Smooth muscle cell (in vitro differentiated cells): ENCODE measurements around the gene GRIN2A. TPM values are rescaled to one million over a fixed set of nuclear protein-coding genes. Genes with fewer than 3 reads are reported as not detected.

Experiments used
- DNase-seq: peaks from one replicate; lab custom pipeline; 2025; ENCODE audit not compliant: unreplicated experiment; lab: John Stamatoyannopoulos, UW
- H2AFZ ChIP-seq: fragments of 200-600 bp; sonication (generic); 2 replicates; pipeline ENCODE4 v1.6.0; 2016; ENCODE audit warnings: antibody characterized with exemption, low read depth, mild to moderate bottlenecking
- H3F3A ChIP-seq: fragments of 200-600 bp; sonication (generic); 2 replicates; pipeline ENCODE4 v1.6.0; 2017; ENCODE audit warnings: antibody characterized with exemption, low read depth
- H3K27ac ChIP-seq: fragments of 200-600 bp; sonication (generic); 2 replicates; pipeline ENCODE4 v1.5.1; 2016; ENCODE audit warnings: low read depth, mild to moderate bottlenecking
- H3K27me3 ChIP-seq: fragments of 200-600 bp; sonication (generic); 2 replicates; pipeline ENCODE4 v1.6.1; 2016; ENCODE audit warnings: low read depth, mild to moderate bottlenecking
- H3K36me3 ChIP-seq: fragments of 200-600 bp; sonication (generic); 2 replicates; pipeline ENCODE4 v1.5.1; 2016; ENCODE audit warnings: low read depth
- H3K4me1 ChIP-seq: fragments of 200-600 bp; sonication (generic); 2 replicates; pipeline ENCODE4 v1.5.1; 2016; ENCODE audit warnings: low read depth
- H3K4me2 ChIP-seq: fragments of 200-600 bp; sonication (generic); 2 replicates; pipeline ENCODE4 v1.6.0; 2016; ENCODE audit warnings: mild to moderate bottlenecking
- H3K4me3 ChIP-seq: fragments of 200-600 bp; sonication (generic); 2 replicates; pipeline ENCODE4 v1.5.1; 2016; ENCODE audit warnings: mild to moderate bottlenecking
- H3K79me2 ChIP-seq: fragments of 200-600 bp; sonication (generic); 2 replicates; pipeline ENCODE4 v1.6.0; 2016; ENCODE audit warnings: low read depth, mild to moderate bottlenecking
- H3K9ac ChIP-seq: fragments of 200-600 bp; sonication (generic); 2 replicates; pipeline ENCODE4 v1.6.0; 2016; ENCODE audit warnings: low read depth
- H3K9me3 ChIP-seq: fragments of 200-600 bp; sonication (generic); replicated peaks from 2 replicates; pipeline ENCODE4 v1.5.1; 2016; ENCODE audit warnings: low read depth
- H4K20me1 ChIP-seq: fragments of 200-600 bp; sonication (generic); 2 replicates; pipeline ENCODE4 v1.6.0; 2016; ENCODE audit warnings: low read depth
- WGBS: methylation state at CpG from one replicate; pipeline ENCODE4 v1.1.7; 2016; ENCODE audit warnings: low lambda C conversion rate; 5-methylcytosine and 5-hydroxymethylcytosine counted together
- polyA plus RNA-seq: library from polyadenylated mRNA; unstranded; fragments of >200 nt; fragmentation: Nextera tagmentation; extraction: Ambion mirVana; gene quantifications from 2 replicates; pipeline ENCODE4 v1.2.1, GENCODE V29; 2016
- total RNA-seq: library from RNA; depleted of rRNA; stranded (reverse); fragments of >200 nt; gene quantifications from 2 replicates; pipeline ENCODE4 v1.2.3, GENCODE V29; 2014
- TF ChIP-seq, protein P1 (sequence below): fragments of 200-600 bp; sonication (generic); IDR thresholded peaks from 2 replicates; pipeline ENCODE4 v1.5.1; 2017; ENCODE audit warnings: borderline replicate concordance, mild to moderate bottlenecking, antibody characterized with exemption; ENCODE audit not compliant: insufficient read depth, poor library complexity, severe bottlenecking

Gene GRIN2A
- total and polyA plus RNA-seq, 2 experiments from 2014 or later: 0.02 to 0.13 TPM

DNA sequence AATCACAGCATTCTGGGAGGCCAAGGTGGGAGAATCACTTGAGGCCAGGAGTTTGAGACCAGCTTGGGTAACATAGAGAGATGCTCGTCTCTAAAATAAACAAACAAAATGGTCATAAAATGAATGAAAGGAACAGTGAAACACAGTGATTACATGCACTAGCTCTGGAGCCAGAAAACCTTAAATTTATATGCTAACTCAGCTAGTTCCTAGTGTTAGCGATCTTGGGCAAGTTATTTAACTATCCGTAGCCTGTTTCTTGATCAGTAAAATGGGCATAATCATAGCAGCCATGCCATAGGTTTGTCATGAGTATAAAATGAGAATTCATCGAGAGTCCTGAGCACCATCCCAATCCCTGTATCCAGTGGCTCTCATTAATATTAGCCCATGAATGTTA, 271.0 kb downstream of the GRIN2A start:
- no peak overlapping the region for H3K4me3 ChIP-seq

DNA sequence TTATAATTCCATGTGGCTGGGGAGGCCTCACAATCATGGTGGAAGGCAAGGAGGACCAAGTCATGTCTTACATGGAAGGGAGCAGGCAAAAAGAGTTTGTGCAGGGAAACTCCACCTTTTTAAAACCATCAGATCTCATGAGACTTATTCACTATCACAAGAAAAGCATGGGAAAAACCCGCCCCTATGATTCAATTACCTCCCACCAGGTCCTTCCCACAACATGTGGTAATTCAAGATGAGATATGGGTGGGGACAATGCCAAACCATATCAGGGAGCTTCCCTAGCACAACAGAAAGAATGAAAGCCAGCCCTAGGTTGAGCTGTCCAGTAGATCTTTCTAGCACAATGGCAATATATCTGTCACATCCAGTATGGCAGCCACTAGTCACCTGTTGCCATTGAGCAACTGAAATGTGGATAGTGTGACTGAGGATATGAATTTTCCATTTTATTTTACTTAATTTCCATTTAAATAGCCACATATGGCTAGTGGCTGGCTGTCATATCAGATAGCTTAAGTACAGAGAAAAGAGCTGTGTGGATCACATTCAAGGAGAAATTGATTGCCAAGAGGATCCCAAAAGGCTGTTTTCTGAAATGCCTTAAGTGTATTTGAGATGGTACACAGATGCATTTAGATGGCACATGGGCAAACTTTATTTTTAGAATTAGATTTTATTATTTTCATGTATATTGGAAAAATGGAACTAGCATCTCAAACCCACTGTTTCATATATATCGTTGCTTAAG, 273.0 kb downstream of the GRIN2A start:
- H3K4me1 ChIP-seq: no peaks in the 10 kb centered on the region
- TF ChIP-seq, protein P1, sequence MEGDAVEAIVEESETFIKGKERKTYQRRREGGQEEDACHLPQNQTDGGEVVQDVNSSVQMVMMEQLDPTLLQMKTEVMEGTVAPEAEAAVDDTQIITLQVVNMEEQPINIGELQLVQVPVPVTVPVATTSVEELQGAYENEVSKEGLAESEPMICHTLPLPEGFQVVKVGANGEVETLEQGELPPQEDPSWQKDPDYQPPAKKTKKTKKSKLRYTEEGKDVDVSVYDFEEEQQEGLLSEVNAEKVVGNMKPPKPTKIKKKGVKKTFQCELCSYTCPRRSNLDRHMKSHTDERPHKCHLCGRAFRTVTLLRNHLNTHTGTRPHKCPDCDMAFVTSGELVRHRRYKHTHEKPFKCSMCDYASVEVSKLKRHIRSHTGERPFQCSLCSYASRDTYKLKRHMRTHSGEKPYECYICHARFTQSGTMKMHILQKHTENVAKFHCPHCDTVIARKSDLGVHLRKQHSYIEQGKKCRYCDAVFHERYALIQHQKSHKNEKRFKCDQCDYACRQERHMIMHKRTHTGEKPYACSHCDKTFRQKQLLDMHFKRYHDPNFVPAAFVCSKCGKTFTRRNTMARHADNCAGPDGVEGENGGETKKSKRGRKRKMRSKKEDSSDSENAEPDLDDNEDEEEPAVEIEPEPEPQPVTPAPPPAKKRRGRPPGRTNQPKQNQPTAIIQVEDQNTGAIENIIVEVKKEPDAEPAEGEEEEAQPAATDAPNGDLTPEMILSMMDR: no peak
- H2AFZ ChIP-seq: no peak overlapping the region
- H3K9me3 ChIP-seq: no peaks in the 10 kb centered on the region
- no peaks in the 10 kb centered on the region for H3F3A ChIP-seq
- no peak overlapping the region for H3K27ac ChIP-seq
- no peak overlapping the region for H3K4me3 ChIP-seq
- H3K79me2 ChIP-seq: no peaks in the 10 kb centered on the region
- no peaks in the 10 kb centered on the region for H3K27me3 ChIP-seq
- 100% methylated on average over 2 of the region's 2 CpGs for WGBS
- DNase-seq: no peak
- H3K36me3 ChIP-seq: no peaks in the 10 kb centered on the region
- no peaks in the 10 kb centered on the region for H4K20me1 ChIP-seq
- H3K4me2 ChIP-seq: no peak overlapping the region
- no peak overlapping the region for H3K9ac ChIP-seq

More for the DNA sequence above, 271.0 kb downstream of the GRIN2A start:
- no peak overlapping the region for H3K9ac ChIP-seq
- no peaks in the 10 kb centered on the region for H3K36me3 ChIP-seq
- DNase-seq: no peak
- TF ChIP-seq, protein P1: no peak
- H3K27ac ChIP-seq: no peak overlapping the region
- WGBS: 89% methylated on average over 4 of the region's 4 CpGs
- H3F3A ChIP-seq: no peaks in the 10 kb centered on the region
- no peak overlapping the region for H3K4me2 ChIP-seq
- H4K20me1 ChIP-seq: no peaks in the 10 kb centered on the region
- no peaks in the 10 kb centered on the region for H3K9me3 ChIP-seq
- H2AFZ ChIP-seq: no peak overlapping the region
- H3K4me1 ChIP-seq: no peaks in the 10 kb centered on the region
- peaks cover 3% of the 10 kb centered on the region for H3K27me3 ChIP-seq
- no peaks in the 10 kb centered on the region for H3K79me2 ChIP-seq

DNA sequence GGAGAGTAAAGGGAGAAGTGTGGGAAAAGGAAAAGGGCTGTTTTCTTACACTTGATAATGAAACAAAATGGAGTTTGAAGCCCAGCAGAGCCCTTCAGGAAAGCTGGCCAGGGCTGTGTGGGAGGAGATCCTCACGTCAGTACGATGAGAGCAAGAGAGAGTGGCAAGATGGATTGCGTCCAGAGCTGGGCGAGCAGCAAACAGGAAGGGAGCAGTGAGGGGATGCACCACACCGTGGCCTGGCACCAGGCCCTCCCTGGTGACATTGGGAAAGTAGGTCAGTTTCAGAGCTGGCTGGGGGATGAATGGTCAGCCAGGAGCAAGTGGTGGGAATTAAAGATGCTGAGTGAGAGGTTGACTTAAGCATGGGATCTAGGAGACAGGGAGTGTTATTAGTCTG, 273.6 kb downstream of the GRIN2A start:
- DNase-seq: no peak
- H3K9me3 ChIP-seq: no peaks in the 10 kb centered on the region
- no peaks in the 10 kb centered on the region for H3K36me3 ChIP-seq
- H3K4me2 ChIP-seq: no peak overlapping the region
- no peaks in the 10 kb centered on the region for H3K79me2 ChIP-seq
- TF ChIP-seq, protein P1: no peak
- no peak overlapping the region for H3K4me3 ChIP-seq
- no peaks in the 10 kb centered on the region for H3K4me1 ChIP-seq
- no peak overlapping the region for H3K27ac ChIP-seq
- no peak overlapping the region for H3K9ac ChIP-seq
- H4K20me1 ChIP-seq: no peaks in the 10 kb centered on the region
- 72% methylated on average over 5 of the region's 5 CpGs for WGBS
- H3K27me3 ChIP-seq: no peaks in the 10 kb centered on the region
- H3F3A ChIP-seq: no peaks in the 10 kb centered on the region
- H2AFZ ChIP-seq: no peak overlapping the region

DNA sequence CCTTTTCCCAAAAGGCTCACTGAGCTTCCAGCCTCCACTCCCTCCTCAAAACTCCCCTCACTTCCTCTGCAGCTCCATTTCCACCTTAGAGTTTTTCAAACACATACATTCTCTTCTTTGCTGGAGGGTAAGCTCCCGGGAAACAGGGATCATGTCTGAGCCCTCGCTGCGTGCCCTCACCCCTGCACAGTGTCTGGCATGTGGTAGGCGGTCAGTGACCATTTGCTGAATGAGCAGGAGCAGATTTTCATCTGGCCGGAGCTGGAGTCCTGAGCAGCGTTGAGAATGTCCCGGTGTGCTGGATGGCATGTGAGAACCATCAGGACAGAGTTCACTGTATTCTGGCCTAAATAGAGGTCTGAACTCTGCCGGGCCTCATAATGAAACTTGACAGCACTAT, 274.5 kb downstream of the GRIN2A start:
- Histone ChIP-seq H3F3A (no peaks in the 10 kb centered on the region), H2AFZ (no peak overlapping the region), H4K20me1 (no peaks in the 10 kb centered on the region), H3K4me3 (no peak overlapping the region), H3K9me3 (no peaks in the 10 kb centered on the region), H3K4me1 (no peaks in the 10 kb centered on the region), H3K36me3 (no peaks in the 10 kb centered on the region), H3K9ac (no peak overlapping the region), H3K79me2 (no peaks in the 10 kb centered on the region), H3K27me3 (no peaks in the 10 kb centered on the region), H3K27ac (no peak overlapping the region), H3K4me2 (no peak overlapping the region)
- WGBS: 82% methylated on average over 8 of the region's 8 CpGs
- TF ChIP-seq, protein P1: no peak
- DNase-seq: no peak
